ENCODE results near the gene SCGB1D2.

DNA sequence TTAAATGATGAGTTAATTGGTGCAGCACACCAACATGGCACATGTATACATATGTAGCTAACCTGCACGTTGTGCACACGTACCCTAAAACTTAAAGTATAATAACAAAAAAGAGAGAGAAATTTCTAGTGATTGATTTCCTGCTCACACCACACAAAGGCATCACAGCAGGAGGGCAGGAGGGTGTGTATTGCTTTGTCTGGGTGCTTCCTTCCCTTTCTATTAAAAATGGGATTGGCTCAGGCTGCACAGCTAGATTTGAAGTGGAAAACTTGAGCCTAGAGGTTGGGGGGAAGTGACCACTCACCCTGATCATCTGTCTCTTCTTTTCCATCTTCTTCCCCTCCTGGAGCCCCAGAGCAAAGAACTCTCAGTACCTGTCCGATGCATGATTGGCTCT lies 944 bp upstream of the SCGB1D2 start:
- TF ChIP-seq CTCF (IDR thresholded peaks at IDR 0.05) (no peak), POLR2A (IDR thresholded peaks at IDR 0.05) (no peak)

All from testis (tissue), 2 donors.